Neural crest cell (in vitro differentiated cells): Measurements from ENCODE around the gene NHS. TPM values are rescaled to one million over a fixed set of nuclear protein-coding genes. Genes with fewer than 3 reads are reported as not detected.
"Not testable (repeated sequence)": the region's sequence is repeated elsewhere in the genome, so short reads cannot be mapped to it uniquely, and the experiment has no call there.

Experiments
- DNase-seq: peaks from one replicate; pipeline ENCODE4 v3.0.0; 2021; ENCODE audit warnings: low read depth, mixed read lengths, low spot score
- H3K27ac Mint-ChIP-seq: one replicate; pipeline ENCODE4 v1.8.0; 2021; ENCODE audit warnings: mild to moderate bottlenecking, mixed read lengths; ENCODE audit not compliant: unreplicated experiment
- H3K27me3 Mint-ChIP-seq: 2 replicates; pipeline ENCODE4 v1.8.0; 2021; ENCODE audit warnings: low read depth, mild to moderate bottlenecking, mixed read lengths
- H3K36me3 Mint-ChIP-seq: 2 replicates; pipeline ENCODE4 v1.8.0; 2021; ENCODE audit warnings: low read depth, mild to moderate bottlenecking, mixed read lengths
- H3K4me1 Mint-ChIP-seq: 2 replicates; pipeline ENCODE4 v1.8.0; 2021; ENCODE audit warnings: mixed read lengths
- H3K4me3 Mint-ChIP-seq: one replicate; pipeline ENCODE4 v1.8.0; 2021; ENCODE audit warnings: mild to moderate bottlenecking, mixed read lengths
- H3K9me3 Mint-ChIP-seq: 2 replicates; pipeline ENCODE4 v1.8.0; 2021; ENCODE audit warnings: mixed read lengths
- total RNA-seq: library from RNA; stranded (reverse); gene quantifications from 2 replicates; pipeline ENCODE4 v1.2.1, GENCODE V29; 2021
- TF ChIP-seq, protein P1 (sequence below): fragments of 200-600 bp; sonication (generic); conservative IDR thresholded peaks from 2 replicates; pipeline ENCODE4 v1.5.0; 2021; ENCODE audit warnings: antibody characterized with exemption, mild to moderate bottlenecking

NHS gene
- total RNA-seq, 1 donor from 2014 or later: 10.7 TPM

- H3K36me3 Mint-ChIP-seq: no peaks in the 10 kb centered on the region
- no peak overlapping the region for H3K4me3 Mint-ChIP-seq
- no peaks in the 10 kb centered on the region for H3K9me3 Mint-ChIP-seq
- TF ChIP-seq, protein P1, sequence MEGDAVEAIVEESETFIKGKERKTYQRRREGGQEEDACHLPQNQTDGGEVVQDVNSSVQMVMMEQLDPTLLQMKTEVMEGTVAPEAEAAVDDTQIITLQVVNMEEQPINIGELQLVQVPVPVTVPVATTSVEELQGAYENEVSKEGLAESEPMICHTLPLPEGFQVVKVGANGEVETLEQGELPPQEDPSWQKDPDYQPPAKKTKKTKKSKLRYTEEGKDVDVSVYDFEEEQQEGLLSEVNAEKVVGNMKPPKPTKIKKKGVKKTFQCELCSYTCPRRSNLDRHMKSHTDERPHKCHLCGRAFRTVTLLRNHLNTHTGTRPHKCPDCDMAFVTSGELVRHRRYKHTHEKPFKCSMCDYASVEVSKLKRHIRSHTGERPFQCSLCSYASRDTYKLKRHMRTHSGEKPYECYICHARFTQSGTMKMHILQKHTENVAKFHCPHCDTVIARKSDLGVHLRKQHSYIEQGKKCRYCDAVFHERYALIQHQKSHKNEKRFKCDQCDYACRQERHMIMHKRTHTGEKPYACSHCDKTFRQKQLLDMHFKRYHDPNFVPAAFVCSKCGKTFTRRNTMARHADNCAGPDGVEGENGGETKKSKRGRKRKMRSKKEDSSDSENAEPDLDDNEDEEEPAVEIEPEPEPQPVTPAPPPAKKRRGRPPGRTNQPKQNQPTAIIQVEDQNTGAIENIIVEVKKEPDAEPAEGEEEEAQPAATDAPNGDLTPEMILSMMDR: no peak
- peaks cover 2% of the 10 kb centered on the region for H3K27me3 Mint-ChIP-seq
- no peak for DNase-seq
- H3K27ac Mint-ChIP-seq: no peak overlapping the region
- H3K4me1 Mint-ChIP-seq: peaks cover 14% of the 10 kb centered on the region
Observed at GRCh38 chrX:17443556-17443955, 68.6 kb downstream of the NHS start.

- not testable (repeated sequence) for H3K27ac Mint-ChIP-seq, H3K36me3 Mint-ChIP-seq, DNase-seq, H3K27me3 Mint-ChIP-seq, H3K4me3 Mint-ChIP-seq, H3K9me3 Mint-ChIP-seq, H3K4me1 Mint-ChIP-seq
Observed at GRCh38 chrX:17446269-17446668, 71.3 kb downstream of the NHS start.

- no peaks in the 10 kb centered on the region for H3K9me3 Mint-ChIP-seq
- TF ChIP-seq, protein P1: no peak
- H3K4me1 Mint-ChIP-seq: peaks cover 4% of the 10 kb centered on the region
- no peaks in the 10 kb centered on the region for H3K36me3 Mint-ChIP-seq
- H3K27me3 Mint-ChIP-seq: peaks cover 2% of the 10 kb centered on the region
- DNase-seq: no peak
- no peak overlapping the region for H3K4me3 Mint-ChIP-seq
- H3K27ac Mint-ChIP-seq: no peak overlapping the region
Observed at GRCh38 chrX:17448188-17448587, 73.2 kb downstream of the NHS start.

DNA sequence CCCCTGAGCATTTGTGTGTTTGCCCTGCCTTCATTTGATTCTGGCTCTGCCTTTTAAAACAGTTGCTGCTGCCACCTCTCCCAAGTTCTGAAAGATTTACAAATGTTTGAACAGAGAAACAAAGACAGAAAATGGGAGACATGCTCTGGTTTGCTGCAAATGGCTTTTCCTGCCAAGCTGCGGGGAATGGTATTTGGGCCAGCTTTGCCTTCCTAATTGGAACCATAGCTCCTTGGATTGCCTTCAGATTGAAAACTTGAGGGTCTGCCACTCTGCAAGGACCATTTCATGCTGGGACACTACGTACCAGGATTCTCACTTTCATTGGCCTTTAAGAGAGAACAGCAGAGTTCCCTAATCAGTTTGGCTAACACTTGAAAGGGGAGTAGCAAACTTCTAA, 74.9 kb downstream of the NHS start:
- no peak for DNase-seq
- no peaks in the 10 kb centered on the region for H3K36me3 Mint-ChIP-seq
- peaks cover 2% of the 10 kb centered on the region for H3K27me3 Mint-ChIP-seq
- H3K4me3 Mint-ChIP-seq: no peak overlapping the region
- H3K4me1 Mint-ChIP-seq: peaks cover 4% of the 10 kb centered on the region
- no peaks in the 10 kb centered on the region for H3K9me3 Mint-ChIP-seq
- TF ChIP-seq, protein P1: no peak
- H3K27ac Mint-ChIP-seq: no peak overlapping the region

DNA sequence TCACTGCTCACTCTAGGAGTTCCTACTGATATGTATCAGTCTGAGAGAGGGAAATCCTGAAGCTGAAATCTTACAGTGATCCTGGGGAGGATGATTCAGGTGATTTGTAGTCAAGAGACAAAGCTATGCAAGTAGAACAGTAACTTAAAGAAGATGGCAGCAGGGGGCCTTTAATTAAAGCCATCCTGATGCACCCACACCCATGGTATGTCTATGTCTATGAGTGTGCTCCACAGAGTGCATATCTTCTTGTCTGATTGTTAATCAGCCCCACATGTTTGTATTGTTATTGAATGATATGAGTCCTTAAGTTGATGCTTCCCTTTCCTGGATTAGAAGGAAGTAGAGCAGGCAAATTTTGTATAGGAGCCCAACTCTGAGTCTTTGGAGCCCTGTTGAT, 78.8 kb downstream of the NHS start:
- Mint-ChIP-seq H3K36me3 (no peaks in the 10 kb centered on the region), H3K4me1 (peaks cover 14% of the 10 kb centered on the region), H3K9me3 (peaks cover 3% of the 10 kb centered on the region), H3K27me3 (peaks cover 3% of the 10 kb centered on the region), H3K27ac (no peak overlapping the region), H3K4me3 (no peak overlapping the region)
- DNase-seq: no peak
- TF ChIP-seq, protein P1: no peak

DNA sequence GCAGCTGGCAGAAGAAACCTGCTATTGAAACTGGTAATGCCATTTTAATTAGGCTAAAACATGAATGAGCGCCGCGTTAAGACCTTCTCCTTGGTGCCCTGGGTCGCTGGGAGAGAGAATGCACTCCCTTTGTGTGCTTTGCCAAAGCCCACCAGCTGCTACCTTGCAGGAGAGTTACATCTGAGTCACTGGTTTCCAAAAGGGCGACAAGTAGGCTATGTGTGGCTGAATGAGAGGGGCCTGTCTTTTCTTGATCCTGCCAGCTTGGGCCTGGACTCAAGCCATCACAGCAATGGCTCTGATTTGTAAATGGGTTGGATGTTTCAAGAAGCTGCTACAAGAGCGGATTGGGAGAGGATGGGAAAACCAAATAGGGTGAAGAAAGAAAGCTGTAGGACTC, 81.5 kb downstream of the NHS start:
- Mint-ChIP-seq H3K27me3 (peaks cover 3% of the 10 kb centered on the region), H3K4me1 (peaks cover 14% of the 10 kb centered on the region)
- no peak for DNase-seq

More for the DNA sequence above, 81.5 kb downstream of the NHS start:
- TF ChIP-seq, protein P1: no peak
- no peak overlapping the region for H3K4me3 Mint-ChIP-seq
- H3K36me3 Mint-ChIP-seq: no peaks in the 10 kb centered on the region
- H3K27ac Mint-ChIP-seq: no peak overlapping the region
- H3K9me3 Mint-ChIP-seq: peaks cover 3% of the 10 kb centered on the region
